IMR-90 (cell line): ENCODE measurements around the gene NRXN2. TPM values are rescaled to one million over a fixed set of nuclear protein-coding genes. Genes with fewer than 3 reads are reported as not detected.

ENCODE experiments used
- ATAC-seq: fragments of 200-7000 bp; cut with Tn5 transposase; 2 replicates; pipeline ENCODE4 v1.9.1; 2020; ENCODE audit warnings: low read depth, mild to moderate bottlenecking, moderate library complexity
- BruUV-seq: library from RNA; stranded (reverse); fragments of 400-500 nt; replicated peaks from 2 replicates; lab custom pipeline; 2021; lab: Mats Ljungman, UMichigan
- CTCF ChIA-PET: fragments of 300-600 bp; formaldehyde crosslinking; extraction: SDS; loops from one replicate; lab custom pipeline; 2021; ENCODE audit warnings: antibody characterized with exemption; lab: Yijun Ruan, JAX
- POLR2A ChIA-PET: fragments of 300-600 bp; sonication (Branson Sonifier 250); formaldehyde crosslinking; loops from one replicate; lab custom pipeline; 2022; ENCODE audit warnings: antibody characterized with exemption; ENCODE audit not compliant: unreplicated experiment; lab: Charles Lee
- DNase-seq: peaks from one replicate; pipeline ENCODE4 v3.0.0; 2013
- H2AFZ ChIP-seq: replicated peaks from 2 replicates; pipeline ENCODE3; 2013; ENCODE audit warnings: low read length, mild to moderate bottlenecking; ENCODE audit not compliant: poor library complexity
- H2AK5ac ChIP-seq: 2 replicates; pipeline ENCODE4 v1.6.1; 2013; ENCODE audit warnings: low read depth, low read length, inconsistent platforms
- H2AK9ac ChIP-seq: replicated peaks from 2 replicates; pipeline ENCODE3; 2013; ENCODE audit warnings: mild to moderate bottlenecking, low read depth, low read length, moderate library complexity; ENCODE audit not compliant: poor library complexity
- H2BK120ac ChIP-seq: 2 replicates; pipeline ENCODE4 v1.6.1; 2013; ENCODE audit warnings: low read depth, low read length, inconsistent platforms
- H2BK15ac ChIP-seq: 3 replicates; pipeline ENCODE4 v1.6.1; 2013; ENCODE audit warnings: low read depth, low read length, inconsistent platforms
- H2BK20ac ChIP-seq: 2 replicates; pipeline ENCODE4 v1.6.1; 2013; ENCODE audit warnings: low read depth, mild to moderate bottlenecking, inconsistent platforms, low read length, moderate library complexity
- H2BK5ac ChIP-seq: 2 replicates; pipeline ENCODE4 v1.6.1; 2013; ENCODE audit warnings: mild to moderate bottlenecking, low read depth, low read length, inconsistent platforms; ENCODE audit not compliant: poor library complexity, severe bottlenecking
- H3K14ac ChIP-seq: replicated peaks from 2 replicates; pipeline ENCODE4 v1.6.1; 2013; ENCODE audit warnings: low read depth, low read length, inconsistent platforms
- H3K18ac ChIP-seq: 2 replicates; pipeline ENCODE4 v1.6.1; 2013; ENCODE audit warnings: low read depth, low read length, control low read depth
- H3K23ac ChIP-seq: 2 replicates; pipeline ENCODE4 v1.6.1; 2013; ENCODE audit warnings: low read depth, low read length, inconsistent platforms
- H3K27ac ChIP-seq: 2 replicates; pipeline ENCODE4 v1.5.1; 2013; ENCODE audit warnings: mild to moderate bottlenecking, control low read depth, low read length; ENCODE audit not compliant: insufficient read depth
- H3K27me3 ChIP-seq: 2 replicates; pipeline ENCODE4 v1.6.1; 2013; ENCODE audit warnings: low read length; ENCODE audit not compliant: control insufficient read depth, insufficient read depth
- H3K36me3 ChIP-seq: 2 replicates; pipeline ENCODE4 v1.6.1; 2013; ENCODE audit warnings: low read length, mixed read lengths; ENCODE audit not compliant: control insufficient read depth, insufficient read depth
- H3K4ac ChIP-seq: 2 replicates; pipeline ENCODE4 v1.6.1; 2013; ENCODE audit warnings: low read depth, low read length, inconsistent platforms
- H3K4me1 ChIP-seq: 2 replicates; pipeline ENCODE4 v1.6.1; 2013; ENCODE audit warnings: low read length, mixed read lengths; ENCODE audit not compliant: control insufficient read depth, insufficient read depth
- H3K4me2 ChIP-seq: 2 replicates; pipeline ENCODE4 v1.6.1; 2013; ENCODE audit warnings: low read depth, mild to moderate bottlenecking, control low read depth, low read length, moderate library complexity
- H3K4me3 ChIP-seq: 2 replicates; pipeline ENCODE4 v1.5.1; 2013; ENCODE audit warnings: low read depth, mild to moderate bottlenecking, control low read depth, low read length, moderate library complexity; ENCODE audit not compliant: insufficient read depth
- H3K56ac ChIP-seq: 2 replicates; pipeline ENCODE4 v1.6.1; 2013; ENCODE audit warnings: low read length, inconsistent platforms; ENCODE audit not compliant: insufficient read depth; ENCODE audit errors: extremely low read depth
- H3K79me1 ChIP-seq, 2 experiments: 2 replicates each; pipeline ENCODE4 v1.6.1; 2013; ENCODE audit warnings: low read length in 2 of 2, inconsistent platforms in 1 of 2, low read depth in 1 of 2
- H3K9ac ChIP-seq: 2 replicates; pipeline ENCODE4 v1.6.1; 2013; ENCODE audit warnings: low read depth, low read length, control low read depth
- H3K9me1 ChIP-seq: 2 replicates; pipeline ENCODE4 v1.6.1; 2013; ENCODE audit warnings: low read length, inconsistent platforms; ENCODE audit not compliant: insufficient read depth
- H3K9me3 ChIP-seq: 2 replicates; pipeline ENCODE4 v1.6.1; 2013; ENCODE audit warnings: low read length; ENCODE audit not compliant: control insufficient read depth, insufficient read depth
- H4K20me1 ChIP-seq: 2 replicates; pipeline ENCODE4 v1.6.1; 2013; ENCODE audit warnings: low read length, inconsistent platforms; ENCODE audit not compliant: insufficient read depth
- H4K5ac ChIP-seq: 2 replicates; pipeline ENCODE4 v1.6.1; 2013; ENCODE audit warnings: mild to moderate bottlenecking, low read depth, low read length, control low read depth
- H4K8ac ChIP-seq, 2 experiments: 2 replicates each; pipeline ENCODE4 v1.6.1; 2013; ENCODE audit warnings: low read depth in 2 of 2, low read length in 2 of 2, control low read depth in 1 of 2, inconsistent platforms in 1 of 2
- H4K91ac ChIP-seq: 2 replicates; pipeline ENCODE4 v1.6.1; 2013; ENCODE audit warnings: low read depth, low read length, inconsistent platforms; ENCODE audit not compliant: insufficient read depth
- BHLHE40 ChIP-seq: fragments of 150-350 bp; IDR thresholded peaks from 2 replicates; pipeline ENCODE4 v1.6.1; 2016; ENCODE audit warnings: mild to moderate bottlenecking, low read depth, low read length
- FOS ChIP-seq: fragments of 150-350 bp; IDR thresholded peaks from 2 replicates; pipeline ENCODE4 v1.6.1; 2016; ENCODE audit warnings: low read depth, low read length
- MAFK ChIP-seq: IDR thresholded peaks from 2 replicates; pipeline ENCODE4 v1.6.1; 2012; ENCODE audit warnings: low read depth, low read length, improper control_type of control experiment
- MAZ ChIP-seq: IDR thresholded peaks from 2 replicates; pipeline ENCODE4 v1.6.1; 2012; ENCODE audit warnings: low read depth, mild to moderate bottlenecking, low read length, improper control_type of control experiment, moderate library complexity, borderline replicate concordance
- MXI1 ChIP-seq: IDR thresholded peaks from 2 replicates; pipeline ENCODE4 v1.6.1; 2012; ENCODE audit warnings: low read depth, mild to moderate bottlenecking, low read length, moderate library complexity, borderline replicate concordance
- NFE2L2 ChIP-seq: fragments of 150-350 bp; IDR thresholded peaks from 2 replicates; pipeline ENCODE4 v1.6.1; 2016; ENCODE audit warnings: low read depth, mild to moderate bottlenecking, low read length
- POLR2A ChIP-seq: IDR thresholded peaks from 2 replicates; pipeline ENCODE4 v1.6.1; 2012; ENCODE audit warnings: mild to moderate bottlenecking, low read depth, low read length
- RCOR1 ChIP-seq: IDR thresholded peaks from 2 replicates; pipeline ENCODE4 v1.6.1; 2012; ENCODE audit warnings: mild to moderate bottlenecking, low read length, improper control_type of control experiment; ENCODE audit not compliant: insufficient replicate concordance
- RFX5 ChIP-seq: IDR thresholded peaks from 2 replicates; pipeline ENCODE4 v1.8.0; 2012; ENCODE audit warnings: low read depth, mild to moderate bottlenecking, low read length, moderate library complexity
- SMC3 ChIP-seq: fragments of 150-350 bp; IDR thresholded peaks from 2 replicates; pipeline ENCODE4 v1.6.1; 2016; ENCODE audit warnings: low read depth, mild to moderate bottlenecking, antibody characterized with exemption, low read length, moderate library complexity
- WGBS, 2 experiments: methylation state at CpG; one replicate each; pipeline versions ENCODE4 v1.1.5 to v1.1.7; 2013; ENCODE audit warnings: missing lambda C conversion rate in 2 of 2; ENCODE audit not compliant: insufficient read length in 1 of 2; ENCODE audit errors: extremely low coverage in 2 of 2; 5-methylcytosine and 5-hydroxymethylcytosine counted together
- dilution Hi-C: fragments of 300-500 bp; cut with HindIII; formaldehyde crosslinking; loops from one replicate; pipeline ENCODE4 v1.14.3; 2018; ENCODE audit warnings: low sequenced_read_pairs; ENCODE audit not compliant: unreplicated experiment
- in situ Hi-C: fragments of 300-500 bp; cut with MboI; formaldehyde crosslinking; loops from 3 replicates; pipeline ENCODE4 v1.14.3; 2019; ENCODE audit warnings: low sequenced_read_pairs, inconsistent platforms, mixed read lengths
- intact Hi-C: fragments of 100-400 bp; cut with micrococcal nuclease; formaldehyde crosslinking; loops from 2 replicates; pipeline ENCODE4 v1.10.0; 2022
- polyA plus RNA-seq, 3 experiments: library from polyadenylated mRNA; depleted of rRNA; stranded (reverse); fragments of >200 nt; gene quantifications; 2 replicates each; pipeline ENCODE4 v1.2.3, GENCODE V29; 2012; ENCODE audit warnings: low replicate concordance in 1 of 3
- total RNA-seq: library from RNA; depleted of rRNA; stranded (reverse); fragments of >200 nt; gene quantifications from 2 replicates; pipeline ENCODE4 v1.2.3, GENCODE V29; 2012
- TF ChIP-seq, protein P1 (sequence below): conservative IDR thresholded peaks from 2 replicates; pipeline ENCODE4 v1.5.1; 2012; ENCODE audit warnings: mild to moderate bottlenecking, low read depth, low read length, improper control_type of control experiment

The NRXN2 gene
- total and polyA plus RNA-seq, 2 of the 4 experiments (the other 2 are of a cell fraction): 0.18 to 0.22 TPM

DNA sequence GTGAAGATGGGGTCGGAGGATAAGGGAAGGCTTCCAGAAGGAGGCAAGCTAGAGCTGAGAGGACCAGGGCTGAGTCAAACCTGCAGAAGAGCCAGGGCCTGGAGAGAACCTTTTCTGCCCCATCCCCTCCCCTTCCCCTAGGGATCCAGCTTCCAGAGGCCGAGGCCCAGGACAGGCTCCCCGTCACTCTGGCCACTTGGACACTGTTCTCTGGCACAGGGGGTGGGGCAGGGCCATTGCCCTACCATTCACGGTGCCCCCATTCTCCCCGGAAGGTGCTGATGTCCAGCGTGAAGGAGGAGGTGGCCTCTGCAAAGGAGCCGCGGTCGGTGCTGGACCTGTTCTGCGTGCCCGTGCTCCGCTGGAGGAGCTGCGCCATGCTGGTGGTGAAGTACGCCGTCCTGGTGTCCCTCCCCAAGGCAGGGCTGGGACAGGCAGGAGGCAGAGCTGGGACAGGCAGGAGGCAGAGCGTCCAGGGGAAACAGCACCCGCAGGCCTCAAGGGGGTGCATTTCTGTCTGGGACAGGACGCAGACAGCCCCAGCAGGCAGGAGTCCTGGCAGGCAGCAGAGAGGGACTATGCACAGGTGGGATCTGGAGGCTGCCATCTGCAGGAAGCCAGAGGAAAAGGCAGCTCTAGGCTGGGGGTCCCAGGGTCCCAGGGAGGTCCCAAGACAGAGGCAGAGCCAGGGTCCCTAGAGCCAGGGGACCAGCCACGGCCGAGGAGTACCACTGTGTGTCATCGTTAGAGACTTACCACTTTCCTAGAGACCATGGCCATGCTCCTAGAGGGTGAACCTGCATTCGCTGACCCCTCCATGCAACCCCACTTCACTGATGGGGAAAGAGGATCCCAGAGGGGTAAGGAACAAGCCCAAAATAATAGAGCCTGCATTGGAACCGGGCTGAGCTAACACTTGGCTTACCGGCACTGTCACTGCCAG is 157.8 kb downstream of the NRXN2 start:
- no peak overlapping the region for H2BK5ac ChIP-seq
- no peak overlapping the region for H2BK120ac ChIP-seq
- H3K79me1 ChIP-seq: no peaks in the 10 kb centered on the region
- H3K4ac ChIP-seq: no peak overlapping the region
- no peak overlapping the region for H4K91ac ChIP-seq
- dilution Hi-C loops: no loop called here
- no peak overlapping the region for H2BK15ac ChIP-seq
- no peak overlapping the region for H2AFZ ChIP-seq
- H3K4me3 ChIP-seq: no peak overlapping the region
- no peak overlapping the region for H4K8ac ChIP-seq
- no peak overlapping the region for H2BK20ac ChIP-seq
- H3K27me3 ChIP-seq: peaks cover 13% of the 10 kb centered on the region
- H4K20me1 ChIP-seq: 0 out of 2 replicates have a peak, but pooled peaks cover 4% of the 10 kb centered on the region
- in situ Hi-C loops: no loop called here
- ATAC-seq: no peak
- no peak overlapping the region for H3K4me2 ChIP-seq
- no peak for DNase-seq
- ChIA-PET CTCF (no interaction called here), POLR2A (no interaction called here)
- no peak for TF ChIP-seq NFE2L2
- TF ChIP-seq MAZ: no peak
- TF ChIP-seq SMC3: no peak
- TF ChIP-seq MAFK: no peak
- TF ChIP-seq MXI1: no peak
- no peak for TF ChIP-seq BHLHE40
- TF ChIP-seq POLR2A: no peak
- TF ChIP-seq RFX5: no peak
- TF ChIP-seq, protein P1, sequence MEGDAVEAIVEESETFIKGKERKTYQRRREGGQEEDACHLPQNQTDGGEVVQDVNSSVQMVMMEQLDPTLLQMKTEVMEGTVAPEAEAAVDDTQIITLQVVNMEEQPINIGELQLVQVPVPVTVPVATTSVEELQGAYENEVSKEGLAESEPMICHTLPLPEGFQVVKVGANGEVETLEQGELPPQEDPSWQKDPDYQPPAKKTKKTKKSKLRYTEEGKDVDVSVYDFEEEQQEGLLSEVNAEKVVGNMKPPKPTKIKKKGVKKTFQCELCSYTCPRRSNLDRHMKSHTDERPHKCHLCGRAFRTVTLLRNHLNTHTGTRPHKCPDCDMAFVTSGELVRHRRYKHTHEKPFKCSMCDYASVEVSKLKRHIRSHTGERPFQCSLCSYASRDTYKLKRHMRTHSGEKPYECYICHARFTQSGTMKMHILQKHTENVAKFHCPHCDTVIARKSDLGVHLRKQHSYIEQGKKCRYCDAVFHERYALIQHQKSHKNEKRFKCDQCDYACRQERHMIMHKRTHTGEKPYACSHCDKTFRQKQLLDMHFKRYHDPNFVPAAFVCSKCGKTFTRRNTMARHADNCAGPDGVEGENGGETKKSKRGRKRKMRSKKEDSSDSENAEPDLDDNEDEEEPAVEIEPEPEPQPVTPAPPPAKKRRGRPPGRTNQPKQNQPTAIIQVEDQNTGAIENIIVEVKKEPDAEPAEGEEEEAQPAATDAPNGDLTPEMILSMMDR: no peak
- TF ChIP-seq RCOR1: no peak
- TF ChIP-seq FOS: no peak
- no peaks in the 10 kb centered on the region for H3K9me1 ChIP-seq
- H3K9me3 ChIP-seq: no peaks in the 10 kb centered on the region
- no TSS peak for BruUV-seq
- no peak overlapping the region for H3K27ac ChIP-seq
- H2AK5ac ChIP-seq: no peak overlapping the region
- no peak overlapping the region for H3K9ac ChIP-seq
- WGBS, 2 experiments: 75% methylated on average over 7 of the region's 24 CpGs; no CpG with 5 or more reads in 1 of the 2 experiments
- no peak overlapping the region for H3K23ac ChIP-seq
- H3K4me1 ChIP-seq: no peaks in the 10 kb centered on the region
- intact Hi-C loops: no loop called here
- H3K36me3 ChIP-seq: no peaks in the 10 kb centered on the region
- no peak overlapping the region for H3K56ac ChIP-seq
- no peak overlapping the region for H2AK9ac ChIP-seq
- no peak overlapping the region for H3K18ac ChIP-seq
- H4K5ac ChIP-seq: no peak overlapping the region
- no peak overlapping the region for H3K14ac ChIP-seq
